Ovary (tissue), 3 donors: Measurements from ENCODE around the gene ALDH2.
"Not testable (repeated sequence)": the region's sequence is repeated elsewhere in the genome, so short reads cannot be mapped to it uniquely, and the experiment has no call there.

Experiments used
- EP300 ChIP-seq: sonication (generic); formaldehyde crosslinking; IDR thresholded peaks from one replicate; pipeline ENCODE4 v1.6.1; 2017; ENCODE audit warnings: antibody characterized with exemption
- POLR2A ChIP-seq: fragments of 450-650 bp; IDR thresholded peaks from one replicate; pipeline ENCODE4 v1.6.1; 2017; ENCODE audit warnings: antibody characterized with exemption, mild to moderate bottlenecking, moderate library complexity
- TF ChIP-seq, protein P1 (sequence below), 3 donors: fragments of 450-650 bp in 2 of 3; fragments of 200-600 bp in 1 of 3; IDR thresholded peaks; one replicate each; pipeline versions ENCODE4 v1.5.1 to v1.8.0; 2016 to 2022; ENCODE audit warnings: antibody characterized with exemption in 3 of 3, mild to moderate bottlenecking in 1 of 3
- donor health status: DM: no; HTN: no; CAD: no.

DNA sequence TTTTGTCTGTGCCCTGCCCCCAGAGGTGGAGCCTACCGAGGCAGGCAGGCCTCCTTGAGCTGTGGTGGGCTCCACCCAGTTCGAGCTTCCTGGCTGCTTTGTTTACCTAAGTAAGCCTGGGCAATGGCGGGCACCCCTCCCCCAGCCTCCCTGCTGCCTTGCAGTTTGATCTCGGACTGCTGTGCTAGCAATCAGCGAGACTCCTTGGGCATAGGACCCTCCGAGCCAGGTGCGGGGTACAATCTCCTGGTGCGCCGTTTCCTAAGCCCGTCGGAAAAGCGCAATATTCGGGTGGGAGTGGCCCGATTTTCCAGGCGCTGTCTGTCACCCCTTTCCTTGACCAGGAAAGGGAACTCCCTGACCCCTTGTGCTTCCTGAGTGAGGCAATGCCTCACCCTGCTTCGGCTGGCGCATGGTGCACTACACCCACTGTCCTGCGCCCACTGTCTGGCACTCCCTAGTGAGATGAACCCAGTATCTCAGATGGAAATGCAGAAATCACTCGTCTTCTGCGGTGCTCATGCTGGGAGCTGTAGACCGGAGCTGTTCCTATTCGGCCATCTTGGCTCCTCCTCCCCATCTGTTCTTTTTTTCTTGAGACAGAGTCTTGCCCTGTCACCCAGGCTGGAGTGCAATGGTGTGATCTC is 68.1 kb downstream of the ALDH2 start:
- TF ChIP-seq, protein P1, sequence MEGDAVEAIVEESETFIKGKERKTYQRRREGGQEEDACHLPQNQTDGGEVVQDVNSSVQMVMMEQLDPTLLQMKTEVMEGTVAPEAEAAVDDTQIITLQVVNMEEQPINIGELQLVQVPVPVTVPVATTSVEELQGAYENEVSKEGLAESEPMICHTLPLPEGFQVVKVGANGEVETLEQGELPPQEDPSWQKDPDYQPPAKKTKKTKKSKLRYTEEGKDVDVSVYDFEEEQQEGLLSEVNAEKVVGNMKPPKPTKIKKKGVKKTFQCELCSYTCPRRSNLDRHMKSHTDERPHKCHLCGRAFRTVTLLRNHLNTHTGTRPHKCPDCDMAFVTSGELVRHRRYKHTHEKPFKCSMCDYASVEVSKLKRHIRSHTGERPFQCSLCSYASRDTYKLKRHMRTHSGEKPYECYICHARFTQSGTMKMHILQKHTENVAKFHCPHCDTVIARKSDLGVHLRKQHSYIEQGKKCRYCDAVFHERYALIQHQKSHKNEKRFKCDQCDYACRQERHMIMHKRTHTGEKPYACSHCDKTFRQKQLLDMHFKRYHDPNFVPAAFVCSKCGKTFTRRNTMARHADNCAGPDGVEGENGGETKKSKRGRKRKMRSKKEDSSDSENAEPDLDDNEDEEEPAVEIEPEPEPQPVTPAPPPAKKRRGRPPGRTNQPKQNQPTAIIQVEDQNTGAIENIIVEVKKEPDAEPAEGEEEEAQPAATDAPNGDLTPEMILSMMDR (IDR thresholded peaks at IDR 0.05): not testable (repeated sequence)
- TF ChIP-seq POLR2A, EP300: not testable (repeated sequence)
